AG04450 (cell line): Measurements from ENCODE around the gene BRF1. TPM values are rescaled to one million over a fixed set of nuclear protein-coding genes. Genes with fewer than 3 reads are reported as not detected.
"Not testable (repeated sequence)": the region's sequence is repeated elsewhere in the genome, so short reads cannot be mapped to it uniquely, and the experiment has no call there.

ENCODE experiments used
- CTCF ChIA-PET: fragments of 300-600, 350-600 bp; formaldehyde crosslinking; extraction: SDS; loops from one replicate; lab custom pipeline; 2022; ENCODE audit warnings: antibody characterized with exemption, inconsistent platforms; lab: Charles Lee
- POLR2A ChIA-PET: fragments of 350-600 bp; formaldehyde crosslinking; extraction: SDS; loops from one replicate; lab custom pipeline; 2021; ENCODE audit warnings: antibody characterized with exemption, inconsistent platforms; lab: Yijun Ruan, JAX
- DNase-seq: peaks from one replicate; pipeline ENCODE4 v3.0.0-alpha.2; 2011; ENCODE audit warnings: low read depth, low spot score
- H3K27ac ChIP-seq: one replicate; pipeline ENCODE4 v1.5.1; 2012; ENCODE audit warnings: low read depth, low read length, control low read depth
- H3K27me3 ChIP-seq: one replicate; pipeline ENCODE4 v1.6.0; 2012; ENCODE audit warnings: low read length; ENCODE audit not compliant: control insufficient read depth, insufficient read depth
- H3K4me3 ChIP-seq: 2 replicates; pipeline ENCODE4 v1.5.1; 2011; ENCODE audit warnings: mild to moderate bottlenecking, low read depth, low read length, control low read depth
- H3K9me3 ChIP-seq: 2 replicates; pipeline ENCODE4 v1.5.1; 2012; ENCODE audit warnings: low read length; ENCODE audit not compliant: control insufficient read depth, insufficient read depth
- polyA plus RNA-seq: library from polyadenylated mRNA; depleted of rRNA; stranded (reverse); fragments of >200 nt; gene quantifications from 2 replicates; pipeline ENCODE4 v1.2.3, GENCODE V29; 2011
- TF ChIP-seq, protein P1 (sequence below): IDR thresholded peaks from 2 replicates; pipeline ENCODE4 v1.5.1; 2011; ENCODE audit warnings: low read depth, low read length, control low read depth, inconsistent platforms

BRF1 gene
- polyA plus RNA-seq, 1 experiment, result 6.3 TPM

DNA sequence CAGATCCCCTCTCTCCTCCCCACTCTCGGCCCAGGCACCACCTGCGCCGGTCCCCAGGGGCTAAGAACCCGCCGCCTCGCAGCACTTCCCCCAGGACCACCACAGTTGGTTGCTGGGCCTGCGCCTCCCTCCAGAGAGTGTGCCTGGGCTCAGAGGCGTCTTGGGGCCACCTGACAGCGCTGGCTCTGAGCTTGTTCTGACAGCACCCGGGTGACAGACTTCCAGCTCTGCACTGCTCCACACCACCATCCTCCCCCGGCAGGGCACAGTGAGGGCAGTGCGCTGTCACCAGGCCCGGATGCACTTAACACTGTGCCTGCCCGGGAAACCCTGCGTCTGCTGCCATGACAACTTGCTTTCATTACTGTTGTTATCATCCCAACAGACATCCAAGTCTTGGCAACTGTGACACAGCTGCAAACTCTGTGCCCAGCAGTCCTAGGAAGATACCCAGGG, 6.6 kb downstream of the BRF1 start:
- ChIA-PET CTCF (no interaction called here), POLR2A (interaction anchor here (0.5 kb wide), 1 partner anchor 541 kb away, joined by 4 read pairs; the partner anchor contains the start of gene SIVA1)
- Histone ChIP-seq H3K27me3 (no peaks in the 10 kb centered on the region), H3K9me3 (no peaks in the 10 kb centered on the region; the same call in 1 of the 2 replicates), H3K27ac (no peak overlapping the region), H3K4me3 (no peak overlapping the region)
- TF ChIP-seq, protein P1, sequence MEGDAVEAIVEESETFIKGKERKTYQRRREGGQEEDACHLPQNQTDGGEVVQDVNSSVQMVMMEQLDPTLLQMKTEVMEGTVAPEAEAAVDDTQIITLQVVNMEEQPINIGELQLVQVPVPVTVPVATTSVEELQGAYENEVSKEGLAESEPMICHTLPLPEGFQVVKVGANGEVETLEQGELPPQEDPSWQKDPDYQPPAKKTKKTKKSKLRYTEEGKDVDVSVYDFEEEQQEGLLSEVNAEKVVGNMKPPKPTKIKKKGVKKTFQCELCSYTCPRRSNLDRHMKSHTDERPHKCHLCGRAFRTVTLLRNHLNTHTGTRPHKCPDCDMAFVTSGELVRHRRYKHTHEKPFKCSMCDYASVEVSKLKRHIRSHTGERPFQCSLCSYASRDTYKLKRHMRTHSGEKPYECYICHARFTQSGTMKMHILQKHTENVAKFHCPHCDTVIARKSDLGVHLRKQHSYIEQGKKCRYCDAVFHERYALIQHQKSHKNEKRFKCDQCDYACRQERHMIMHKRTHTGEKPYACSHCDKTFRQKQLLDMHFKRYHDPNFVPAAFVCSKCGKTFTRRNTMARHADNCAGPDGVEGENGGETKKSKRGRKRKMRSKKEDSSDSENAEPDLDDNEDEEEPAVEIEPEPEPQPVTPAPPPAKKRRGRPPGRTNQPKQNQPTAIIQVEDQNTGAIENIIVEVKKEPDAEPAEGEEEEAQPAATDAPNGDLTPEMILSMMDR, result no peak
- no peak for DNase-seq

- ChIA-PET CTCF (interaction anchor here (1.1 kb wide), 1 partner anchor 12 kb away, joined by 8 read pairs; no protein-coding TSS in a partner anchor), POLR2A (no interaction called here)
- Histone ChIP-seq H3K27me3 (no peaks in the 10 kb centered on the region), H3K27ac (no peak overlapping the region), H3K9me3 (no peaks in the 10 kb centered on the region; the same call in 1 of the 2 replicates), H3K4me3 (no peak overlapping the region)
- TF ChIP-seq, protein P1, result no peak
- no peak for DNase-seq
These were observed 7.7 kb downstream of the BRF1 start for GRCh38 chr14:105292826-105293711.

DNA sequence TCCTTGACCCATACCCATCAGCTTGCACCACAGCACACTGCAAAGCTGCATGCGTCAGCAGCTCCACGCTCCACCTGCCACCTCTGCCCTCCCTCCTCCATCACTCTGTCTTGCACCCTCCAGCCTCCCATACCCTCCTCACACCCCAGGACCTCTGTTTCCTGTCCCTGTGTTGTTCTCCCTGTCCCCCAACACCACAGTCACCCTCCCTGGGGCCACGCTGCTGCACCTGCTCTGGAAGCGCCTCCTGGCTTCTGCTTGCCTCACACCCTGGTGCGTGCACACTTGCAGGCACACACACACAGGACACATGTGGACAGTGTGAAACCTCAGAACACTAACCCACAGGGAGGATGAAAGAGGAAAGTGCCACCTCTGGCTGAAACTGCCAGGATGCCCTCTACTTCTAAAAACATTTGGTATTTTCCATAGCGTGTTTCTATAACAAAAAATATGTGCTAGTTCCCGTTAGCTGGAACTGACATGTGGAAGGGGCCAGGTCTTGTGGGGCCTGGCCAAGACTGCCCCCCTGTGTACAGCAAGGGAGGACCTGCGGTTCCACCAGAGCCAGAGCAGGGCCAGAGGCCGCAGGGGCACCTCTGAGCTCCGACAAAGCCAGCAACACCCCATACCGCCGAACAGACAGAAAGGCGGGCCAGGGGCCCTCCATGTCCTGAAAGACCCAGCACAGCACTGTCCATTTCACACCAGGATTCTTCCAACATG, 10.0 kb downstream of the BRF1 start:
- H3K4me3 ChIP-seq, result no peak overlapping the region
- TF ChIP-seq, protein P1, result no peak
- H3K27me3 ChIP-seq, result no peaks in the 10 kb centered on the region
- DNase-seq, result no peak
- ChIA-PET POLR2A (interaction anchor here (1.2 kb wide), 1 partner anchor 10 kb away, joined by 3 read pairs; the partner anchor contains the start of gene BRF1), CTCF (no interaction called here)
- no peak overlapping the region for H3K27ac ChIP-seq
- no peaks in the 10 kb centered on the region; the same call in 1 of the 2 replicates for H3K9me3 ChIP-seq

DNA sequence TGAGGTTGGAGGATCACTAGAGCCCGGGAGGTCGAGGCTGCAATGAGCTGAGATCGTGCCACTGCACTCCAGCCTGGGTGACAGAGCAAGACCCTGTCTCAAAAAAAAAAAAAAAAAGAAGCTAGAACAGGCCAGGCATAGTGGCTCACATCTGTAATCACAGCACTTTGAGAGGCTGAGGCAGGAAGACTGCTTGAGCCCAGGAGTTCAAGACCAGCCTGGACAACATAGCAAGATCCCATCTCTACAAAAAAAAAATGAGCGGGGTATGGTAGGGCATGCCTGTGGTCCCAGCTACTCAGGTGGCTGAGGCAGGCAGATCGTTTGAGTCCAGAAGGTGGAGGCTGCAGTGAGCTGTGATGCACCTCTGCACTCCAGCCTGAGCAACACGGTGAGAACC, 11.9 kb downstream of the BRF1 start:
- H3K27ac ChIP-seq, H3K27me3 ChIP-seq, POLR2A ChIA-PET, DNase-seq, H3K9me3 ChIP-seq, H3K4me3 ChIP-seq: not testable (repeated sequence)
- CTCF ChIA-PET, result interaction anchor here (1.1 kb wide), 1 partner anchor 192 kb away, joined by 3 read pairs; no protein-coding TSS in a partner anchor

GRCh38 chr14:105287249-105288102, 13.3 kb downstream of the BRF1 start:
- ChIA-PET CTCF (no interaction called here), POLR2A (no interaction called here)

More at GRCh38 chr14:105287249-105288102, 13.3 kb downstream of the BRF1 start:
- H3K27me3 ChIP-seq, result no peaks in the 10 kb centered on the region
- H3K9me3 ChIP-seq, result no peaks in the 10 kb centered on the region; the same call in 1 of the 2 replicates
- DNase-seq, result no peak
- TF ChIP-seq, protein P1, result no peak
- H3K27ac ChIP-seq, result no peak overlapping the region
- H3K4me3 ChIP-seq, result no peak overlapping the region
